ENCODE results near the gene TP53RK. TPM values are rescaled to one million over a fixed set of nuclear protein-coding genes. Genes with fewer than 3 reads are reported as not detected.

TP53RK gene
- total and polyA plus RNA-seq, 2 of the 13 experiments (the other 11 are each of a cell fraction or from before 2014, with no cell fraction given) = 12.9 to 25.5 TPM

GRCh38 chr20:46703435-46703834 lies 14.2 kb upstream of the TP53RK start (continued):
- TF ChIP-seq ZNF784 (CRISPR knock-in tag; IDR thresholded peaks at IDR 0.05; ENCODE audit: borderline replicate concordance) = 0 out of 2 replicates have a peak, but pooled peaks have one; percentile 55
- TF ChIP-seq THAP11 (CRISPR knock-in tag; IDR thresholded peaks at IDR 0.05) = 0 out of 2 replicates have a peak, but pooled peaks have one; percentile 24
- TF ChIP-seq FOXA3 (CRISPR knock-in tag; IDR thresholded peaks at IDR 0.05) = peak; percentile 61
- no peak for TF ChIP-seq HNF1B (CRISPR knock-in tag; IDR thresholded peaks at IDR 0.05)
- peak; percentile 49; the same call in 1 of the 2 replicates for TF ChIP-seq EHMT2 (IDR thresholded peaks at IDR 0.05; ENCODE audit: borderline replicate concordance, low read depth, low read length)
- no peak for TF ChIP-seq TCF12 (IDR thresholded peaks at IDR 0.05)
- TF ChIP-seq TCF12 (CRISPR knock-in tag; IDR thresholded peaks at IDR 0.05) = no peak
- peak; percentile 56; the same call in 1 of the 2 replicates for TF ChIP-seq CREM (IDR thresholded peaks at IDR 0.05)
- TF ChIP-seq CREM (CRISPR knock-in tag; IDR thresholded peaks at IDR 0.05) = no peak
- TF ChIP-seq SMARCC2 (IDR thresholded peaks at IDR 0.05) = 0 out of 2 replicates have a peak, but pooled peaks have one; percentile 41
- 0 out of 2 replicates have a peak, but pooled peaks have one; percentile 22 for TF ChIP-seq HMGXB3 (CRISPR knock-in tag; IDR thresholded peaks at IDR 0.05; ENCODE audit: borderline replicate concordance)
- TF ChIP-seq PPARG (CRISPR knock-in tag; conservative IDR thresholded peaks at IDR 0.05) = peak; percentile 87
- no peak for TF ChIP-seq ETV6 (CRISPR knock-in tag; conservative IDR thresholded peaks at IDR 0.05)
- TF ChIP-seq ZMYM4 (CRISPR knock-in tag; IDR thresholded peaks at IDR 0.05) = peak; percentile 82
- peak; percentile 47; the same call in 1 of the 2 replicates for TF ChIP-seq ELF3 (CRISPR knock-in tag; IDR thresholded peaks at IDR 0.05)

Measured in HepG2 (cell line).